HepG2 (cell line): Measurements from ENCODE around the gene TMEM250. TPM values are rescaled to one million over a fixed set of nuclear protein-coding genes. Genes with fewer than 3 reads are reported as not detected.

Experiments
- polyA plus RNA-seq, 8 experiments: library from polyadenylated mRNA; depleted of rRNA in 3 of 8; stranded (reverse) in 7 of 8; unstranded in 1 of 8; fragments of >200 nt; fragmentation: Illumina TruSeq in 4 of 8; extraction: Trizol in 4 of 8; gene quantifications; 2 replicates each; pipeline versions ENCODE4 v1.2.1 to v1.2.3, GENCODE V29; 2011 to 2016; ENCODE audit warnings: low read depth in 4 of 8, missing spikeins in 1 of 8, mixed read lengths in 1 of 8; ENCODE audit not compliant: insufficient read depth in 1 of 8
- total RNA-seq, 5 experiments: library from RNA; depleted of rRNA; stranded (reverse); fragments of >200 nt; fragmentation: Illumina TruSeq; extraction: Trizol; gene quantifications; 2 replicates each; pipeline ENCODE4 v1.2.3, GENCODE V29; 2016; ENCODE audit warnings: low read depth in 1 of 5

TMEM250 gene
- total and polyA plus RNA-seq, 2 of the 13 experiments (the other 11 are each of a cell fraction or from before 2014, with no cell fraction given): 5.5 to 13.9 TPM

Other genes starting within 250 kb of the TMEM250 start
- gene CAMSAP1, start 211.3 kb downstream of the TMEM250 start, total RNA-seq (2016; rRNA removed; fragmentation: Illumina TruSeq; extraction: Trizol): 10.2 and 12.4 TPM in 2 replicates
- gene CAMSAP1, start 211.3 kb downstream of the TMEM250 start, polyA plus RNA-seq (2011; rRNA removed): 3.8 and 4.1 TPM in 2 replicates
- 28.7 and 32.2 TPM in 2 replicates for gene UBAC1, start 157.5 kb downstream of the TMEM250 start, total RNA-seq (2016; rRNA removed; fragmentation: Illumina TruSeq; extraction: Trizol)
- 30.2 and 34.1 TPM in 2 replicates for gene UBAC1, start 157.5 kb downstream of the TMEM250 start, polyA plus RNA-seq (2011; rRNA removed)
- 10.5 and 12.3 TPM in 2 replicates for gene NACC2, start 23.6 kb downstream of the TMEM250 start, total RNA-seq (2016; rRNA removed; fragmentation: Illumina TruSeq; extraction: Trizol)
- gene NACC2, start 23.6 kb downstream of the TMEM250 start, polyA plus RNA-seq (2011; rRNA removed): 5.9 and 6.3 TPM in 2 replicates
- not detected in 2 replicates for gene LHX3, start 86.3 kb upstream of the TMEM250 start, total RNA-seq (2016; rRNA removed; fragmentation: Illumina TruSeq; extraction: Trizol)
- gene LHX3, start 86.3 kb upstream of the TMEM250 start, polyA plus RNA-seq (2011; rRNA removed): not detected in 2 replicates
- gene QSOX2, start 126.9 kb upstream of the TMEM250 start, total RNA-seq (2016; rRNA removed; fragmentation: Illumina TruSeq; extraction: Trizol): 10.1 and 27.1 TPM in 2 replicates
- gene QSOX2, start 126.9 kb upstream of the TMEM250 start, polyA plus RNA-seq (2011; rRNA removed): 36.4 and 42.1 TPM in 2 replicates
- 0.13 TPM in 1 of 2 replicates, not detected in the other for gene CCDC187, start 185.2 kb upstream of the TMEM250 start, total RNA-seq (2016; rRNA removed; fragmentation: Illumina TruSeq; extraction: Trizol)
- gene CCDC187, start 185.2 kb upstream of the TMEM250 start, polyA plus RNA-seq (2011; rRNA removed): 0.03 and 0.09 TPM in 2 replicates
- 0.59 and 1.0 TPM in 2 replicates for gene GPSM1, start 208.7 kb upstream of the TMEM250 start, total RNA-seq (2016; rRNA removed; fragmentation: Illumina TruSeq; extraction: Trizol)
- 2.4 and 3.4 TPM in 2 replicates for gene GPSM1, start 208.7 kb upstream of the TMEM250 start, polyA plus RNA-seq (2011; rRNA removed)
- gene DNLZ, start 244.9 kb upstream of the TMEM250 start, total RNA-seq (2016; rRNA removed; fragmentation: Illumina TruSeq; extraction: Trizol): 5.4 and 8.0 TPM in 2 replicates
- 3.4 and 4.5 TPM in 2 replicates for gene DNLZ, start 244.9 kb upstream of the TMEM250 start, polyA plus RNA-seq (2011; rRNA removed)